Stimulated activated naive CD8-positive, alpha-beta T cell treated with anti-CD3 and anti-CD28 coated beads, Interleukin-15, amount 100 ng/mL, for 72 hours (primary cell): ENCODE data around the gene DVL1.

Experiments used
- ATAC-seq: fragments of 150-1000 bp; cut with Tn5 transposase; 2 replicates; pipeline ENCODE4 v1.10.0; 2021; ENCODE audit warnings: mild to moderate bottlenecking, moderate library complexity
- DNase-seq, 2 donors: peaks; one replicate each; pipeline ENCODE4 v3.0.0; 2021 to 2022
- H3K27ac Mint-ChIP-seq, 2 donors: one replicate each; pipeline ENCODE4 v1.8.0; 2022; ENCODE audit warnings: mild to moderate bottlenecking in 2 of 2, mixed read lengths in 2 of 2, moderate library complexity in 2 of 2
- H3K27me3 Mint-ChIP-seq: one replicate; pipeline ENCODE4 v1.8.0; 2022; ENCODE audit warnings: mixed read lengths
- H3K4me1 Mint-ChIP-seq: one replicate; pipeline ENCODE4 v1.8.0; 2022; ENCODE audit warnings: mild to moderate bottlenecking, mixed read lengths
- H3K4me3 Mint-ChIP-seq, 2 donors: one replicate each; pipeline ENCODE4 v1.8.0; 2022; ENCODE audit warnings: mild to moderate bottlenecking in 2 of 2, mixed read lengths in 2 of 2, moderate library complexity in 1 of 2
- H3K9me3 Mint-ChIP-seq, 2 donors: one replicate each; pipeline ENCODE4 v1.8.0; 2022; ENCODE audit warnings: mixed read lengths in 2 of 2

The DVL1 gene

DNA sequence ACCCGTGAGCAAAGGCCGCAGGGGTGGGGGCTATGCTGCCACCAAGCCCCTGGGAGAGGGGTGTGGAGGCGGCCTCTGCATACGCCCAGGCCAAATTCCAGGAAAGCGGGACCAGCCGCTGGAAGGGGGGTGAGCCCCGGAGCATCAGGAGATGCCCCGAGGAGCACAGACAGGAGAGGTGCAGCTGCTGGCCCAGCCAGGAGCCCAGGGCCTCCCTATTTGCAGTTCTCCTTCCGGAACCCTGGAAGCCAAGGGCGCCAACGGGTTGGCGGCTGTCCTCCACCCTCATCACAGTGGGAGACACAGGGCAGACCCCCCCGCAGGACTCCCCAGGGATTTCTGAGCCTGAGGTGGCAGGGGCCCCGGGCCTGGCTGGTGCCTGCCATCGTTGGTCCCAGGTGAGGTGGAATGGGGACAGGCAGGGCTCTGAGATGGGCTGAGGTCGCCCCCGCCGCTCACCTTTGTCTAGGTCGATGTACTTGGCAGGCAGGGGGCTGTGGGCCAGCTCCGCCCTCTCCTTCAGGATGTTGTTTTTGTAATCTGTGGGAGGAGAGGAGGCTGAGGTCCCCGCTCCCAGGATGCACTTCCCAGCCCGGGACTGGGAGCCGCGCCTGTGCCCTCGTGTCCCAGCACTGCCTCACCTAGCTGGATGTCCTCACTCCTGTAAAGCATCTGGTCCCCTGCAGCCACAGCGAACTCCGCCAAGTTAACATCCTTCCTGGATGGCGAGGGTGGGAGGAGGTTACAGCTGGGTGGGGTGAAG lies 4.4 kb upstream of the DVL1 start:
- Mint-ChIP-seq H3K4me3 (peak overlapping the region in 1 of 2 donors; percentile 31), H3K27ac (no peak overlapping the region), H3K27me3 (peaks cover 34% of the 10 kb centered on the region), H3K9me3 (no peaks in the 10 kb centered on the region), H3K4me1 (peaks cover 45% of the 10 kb centered on the region)
- DNase-seq (no peak), ATAC-seq (no peak)

DNA sequence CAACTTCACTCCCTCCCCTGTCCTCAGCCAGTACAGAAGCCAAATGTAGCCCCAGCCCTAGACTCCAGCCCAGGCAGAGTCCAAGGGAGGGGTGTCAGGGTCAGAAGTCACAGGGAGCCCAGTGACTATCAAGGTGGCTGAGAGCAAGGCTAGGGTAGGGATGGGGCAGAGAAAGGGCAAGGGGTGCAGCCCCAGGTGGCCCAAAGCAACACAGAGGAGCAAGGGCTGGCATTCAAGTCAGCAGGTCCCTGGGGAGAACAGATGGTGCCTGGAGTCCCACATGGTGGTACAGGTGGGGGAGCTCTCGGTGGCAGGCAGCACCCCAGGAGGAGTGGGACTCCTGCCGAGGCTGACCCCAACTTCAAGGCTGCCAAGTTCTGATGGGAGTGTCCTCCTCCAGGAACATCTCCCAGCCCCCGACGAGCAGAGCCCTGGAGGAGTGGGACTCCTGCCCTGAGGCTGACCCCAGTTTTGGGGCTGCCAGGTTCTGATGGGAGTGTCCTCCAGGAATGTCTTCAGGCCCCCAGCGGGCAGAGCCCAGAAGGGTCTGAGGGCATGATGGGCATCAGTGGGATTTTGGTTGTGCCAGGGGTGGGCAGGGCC lies 3.7 kb upstream of the DVL1 start:
- ATAC-seq (no peak), DNase-seq (no peak)
- peaks cover 34% of the 10 kb centered on the region for H3K27me3 Mint-ChIP-seq
- no peak overlapping the region for H3K27ac Mint-ChIP-seq
- no peak overlapping the region for H3K4me3 Mint-ChIP-seq
- no peaks in the 10 kb centered on the region for H3K9me3 Mint-ChIP-seq
- H3K4me1 Mint-ChIP-seq: peaks cover 43% of the 10 kb centered on the region

DNA sequence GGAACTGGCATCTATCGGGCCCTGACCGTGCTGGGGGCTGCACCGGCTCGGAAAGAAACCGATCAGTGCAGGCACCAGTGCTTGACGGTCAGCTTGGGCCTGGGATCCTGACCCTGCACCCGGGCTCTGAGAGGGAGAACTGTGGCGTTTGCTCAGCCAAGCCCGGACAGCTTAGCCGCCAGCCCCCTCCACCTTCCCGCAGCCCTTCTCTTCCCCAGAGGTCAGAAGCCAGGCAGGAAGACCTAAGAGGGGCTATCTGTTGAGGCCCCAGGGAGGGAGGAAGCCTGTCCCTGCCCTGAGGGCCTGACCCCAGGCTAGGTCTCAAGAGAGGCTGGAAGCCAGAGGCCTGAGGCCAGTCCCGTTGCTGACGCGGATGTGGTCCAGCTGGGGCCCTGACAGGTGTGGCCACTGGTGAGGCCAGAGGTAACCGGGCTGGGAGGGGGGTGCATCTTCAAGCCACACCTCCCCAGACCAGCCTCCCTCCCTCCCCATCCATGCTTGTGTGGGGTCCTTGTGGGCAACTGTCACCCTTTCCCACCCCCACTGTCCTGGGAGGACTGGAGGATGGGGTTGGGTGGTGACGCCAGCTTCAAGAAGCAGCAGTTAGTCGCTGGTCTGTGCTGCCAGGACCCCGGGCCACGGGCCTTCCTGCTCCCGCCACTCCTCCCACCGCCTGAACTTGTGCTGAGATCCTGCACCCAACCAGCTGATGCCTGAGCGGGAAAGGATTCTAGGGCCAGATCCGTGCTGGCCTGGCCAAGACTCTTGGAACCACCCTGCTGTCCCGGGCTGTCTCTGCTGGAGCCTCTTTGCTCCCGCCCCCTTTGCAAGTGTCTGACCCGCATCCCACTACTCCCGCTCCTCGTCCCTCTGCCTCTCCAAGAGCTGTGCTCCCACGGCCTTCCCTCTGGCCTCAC lies 2.6 kb upstream of the DVL1 start:
- Mint-ChIP-seq H3K9me3 (no peaks in the 10 kb centered on the region), H3K4me1 (peaks cover 45% of the 10 kb centered on the region), H3K4me3 (peak overlapping the region; percentile 42 to 56), H3K27ac (peak overlapping the region in 1 of 2 donors; percentile 12), H3K27me3 (peaks cover 34% of the 10 kb centered on the region)
- ATAC-seq (no peak), DNase-seq (no peak)

DNA sequence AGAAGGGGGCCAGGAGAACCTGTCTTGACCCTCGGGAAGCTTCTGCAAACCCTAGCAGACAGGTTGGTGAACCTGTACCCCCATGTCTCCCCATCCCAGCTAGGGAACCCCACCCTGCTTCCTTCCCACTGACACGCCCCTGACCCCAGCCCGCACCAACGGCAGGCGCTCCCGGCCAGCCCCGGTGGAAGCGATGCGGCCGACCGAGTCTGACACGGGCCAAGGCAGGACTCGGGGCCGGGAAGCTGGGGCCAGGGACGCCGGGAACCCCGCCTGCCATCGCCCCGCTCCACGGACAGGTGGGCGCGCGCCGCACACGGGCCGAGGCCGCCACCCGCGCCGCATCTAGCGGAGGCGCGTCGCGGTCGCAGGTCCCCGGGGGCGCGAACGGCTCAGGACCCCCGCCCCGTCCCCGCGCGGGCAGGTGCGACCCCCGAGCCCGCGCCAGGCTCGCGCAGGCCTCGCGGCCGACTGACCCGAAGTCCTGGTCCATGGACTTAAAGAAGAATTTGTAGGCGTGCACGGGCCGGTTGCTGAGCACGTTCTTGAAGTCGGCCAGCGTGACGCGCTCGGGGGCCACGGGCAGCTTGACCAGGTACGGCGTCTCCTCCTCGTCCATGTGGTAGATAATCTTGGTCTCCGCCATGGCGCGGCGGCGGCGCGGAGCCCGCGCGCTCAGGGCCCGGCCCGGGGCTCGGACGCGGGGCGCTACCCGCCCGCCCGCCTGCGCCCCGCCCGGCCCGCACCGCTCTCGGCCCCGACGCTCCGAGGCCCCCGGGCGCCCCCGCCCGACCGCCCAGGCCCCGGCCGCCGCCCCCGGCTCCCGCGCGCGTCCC lies 580 bp downstream of the DVL1 start:
- H3K27ac Mint-ChIP-seq: no peak overlapping the region
- peak; percentile 46 for ATAC-seq

DNA sequence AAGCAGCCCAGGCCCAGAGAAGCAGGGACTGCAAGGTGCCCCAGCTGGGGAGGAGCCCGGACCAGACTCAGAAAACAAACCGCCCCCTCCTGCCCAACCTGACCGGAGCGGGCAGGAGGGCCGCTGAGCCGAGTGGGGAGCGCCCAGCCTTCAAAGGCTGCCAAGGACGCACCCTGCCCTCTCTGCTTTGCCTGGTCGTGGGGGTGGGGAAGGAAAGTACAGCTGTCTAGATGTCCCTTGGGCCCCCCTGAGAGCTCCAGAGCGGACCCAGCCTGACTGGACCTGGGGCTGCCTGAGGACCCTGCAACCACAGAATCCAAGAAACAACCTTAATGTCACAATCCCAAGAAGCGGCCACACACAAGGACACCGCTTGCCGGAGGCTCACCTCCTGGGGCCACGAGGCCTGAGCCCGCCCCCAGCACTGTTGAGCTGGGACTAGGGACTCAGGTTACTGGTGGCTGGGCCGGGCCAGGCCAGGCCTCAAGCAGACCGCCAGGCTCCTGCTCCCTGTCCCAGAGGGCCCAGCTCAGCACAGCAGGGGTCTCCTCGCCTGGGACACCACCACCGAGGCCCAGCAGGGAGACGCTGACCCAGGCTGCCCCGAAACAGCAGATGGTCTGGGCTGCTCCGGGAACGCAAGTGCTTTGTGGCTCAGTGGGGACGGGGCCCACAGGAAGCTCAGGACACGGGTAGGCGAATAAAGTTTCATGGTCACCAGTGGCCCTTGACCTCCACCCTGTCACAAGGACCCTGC lies 1.4 kb downstream of the DVL1 start:
- ATAC-seq (no peak), DNase-seq (no peak)
- H3K4me1 Mint-ChIP-seq: peaks cover 59% of the 10 kb centered on the region
- peaks cover 11% of the 10 kb centered on the region for H3K27me3 Mint-ChIP-seq
- H3K27ac Mint-ChIP-seq: peak overlapping the region in 1 of 2 donors; percentile 12
- no peaks in the 10 kb centered on the region for H3K9me3 Mint-ChIP-seq
- peak overlapping the region; percentile 77 to 85 for H3K4me3 Mint-ChIP-seq

More for the DNA sequence above, 580 bp downstream of the DVL1 start:
- H3K4me3 Mint-ChIP-seq: peak overlapping the region; percentile 77 to 85
- peaks cover 19% of the 10 kb centered on the region for H3K27me3 Mint-ChIP-seq
- no peaks in the 10 kb centered on the region for H3K9me3 Mint-ChIP-seq
- DNase-seq: no peak
- H3K4me1 Mint-ChIP-seq: peaks cover 59% of the 10 kb centered on the region

DNA sequence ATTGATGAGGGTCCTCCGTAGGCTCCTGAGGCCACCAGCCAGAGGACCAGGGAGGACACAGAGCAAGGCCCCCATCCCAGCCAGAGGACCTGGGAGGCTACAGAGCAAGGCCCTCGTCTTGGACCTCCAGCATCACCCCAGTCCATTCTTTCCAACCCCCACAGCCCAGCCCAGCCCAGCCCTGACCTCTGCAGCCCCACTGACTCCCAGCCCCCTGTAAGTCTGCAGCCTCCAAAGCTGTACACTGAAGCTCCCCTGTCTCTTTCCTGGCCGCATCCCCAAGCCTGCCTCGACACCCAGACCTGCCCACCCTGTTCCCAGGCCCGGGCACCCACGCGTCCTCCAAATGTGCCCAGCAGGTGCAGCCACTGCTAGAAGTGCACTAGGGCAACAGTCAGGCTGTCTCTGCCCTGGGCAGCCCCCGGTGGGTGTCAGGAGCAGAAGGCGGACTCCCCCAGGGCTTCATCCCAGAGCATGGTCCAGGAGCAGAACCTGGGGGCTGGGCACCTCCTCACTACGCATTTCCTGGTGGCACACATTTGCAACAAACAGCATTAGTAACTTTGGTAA lies 2.1 kb downstream of the DVL1 start:
- H3K4me3 Mint-ChIP-seq: peak overlapping the region; percentile 77 to 85
- ATAC-seq (no peak), DNase-seq (no peak)
- H3K4me1 Mint-ChIP-seq: peaks cover 55% of the 10 kb centered on the region
- peaks cover 4% of the 10 kb centered on the region for H3K27me3 Mint-ChIP-seq
- no peaks in the 10 kb centered on the region for H3K9me3 Mint-ChIP-seq
- H3K27ac Mint-ChIP-seq: no peak overlapping the region

DNA sequence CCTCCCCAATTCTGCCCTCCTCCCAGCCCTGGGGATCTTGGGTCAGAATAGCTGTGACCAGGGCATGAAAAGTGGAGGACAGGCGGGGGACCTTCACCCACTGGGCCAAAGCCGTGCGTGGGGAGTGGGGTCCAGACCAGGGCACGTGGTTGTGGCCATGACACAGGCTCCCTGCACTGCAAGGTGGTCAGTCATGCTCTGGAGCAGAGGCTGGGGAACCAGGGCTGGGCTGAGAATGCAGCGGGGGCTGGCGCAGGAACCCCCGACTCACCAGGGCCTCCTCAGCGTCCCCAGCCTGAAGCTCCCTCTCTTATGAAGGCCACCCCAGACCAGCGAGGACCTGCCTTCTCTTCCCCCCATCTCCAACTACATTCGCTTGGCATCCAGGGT lies 2.7 kb downstream of the DVL1 start:
- DNase-seq: no peak
- no peaks in the 10 kb centered on the region for H3K27me3 Mint-ChIP-seq
- peaks cover 51% of the 10 kb centered on the region for H3K4me1 Mint-ChIP-seq
- ATAC-seq: no peak
- H3K9me3 Mint-ChIP-seq: peaks cover 0 to under 1% of the 10 kb centered on the region in 2 donors
- H3K27ac Mint-ChIP-seq: no peak overlapping the region
- peak overlapping the region; percentile 27 to 77 for H3K4me3 Mint-ChIP-seq

DNA sequence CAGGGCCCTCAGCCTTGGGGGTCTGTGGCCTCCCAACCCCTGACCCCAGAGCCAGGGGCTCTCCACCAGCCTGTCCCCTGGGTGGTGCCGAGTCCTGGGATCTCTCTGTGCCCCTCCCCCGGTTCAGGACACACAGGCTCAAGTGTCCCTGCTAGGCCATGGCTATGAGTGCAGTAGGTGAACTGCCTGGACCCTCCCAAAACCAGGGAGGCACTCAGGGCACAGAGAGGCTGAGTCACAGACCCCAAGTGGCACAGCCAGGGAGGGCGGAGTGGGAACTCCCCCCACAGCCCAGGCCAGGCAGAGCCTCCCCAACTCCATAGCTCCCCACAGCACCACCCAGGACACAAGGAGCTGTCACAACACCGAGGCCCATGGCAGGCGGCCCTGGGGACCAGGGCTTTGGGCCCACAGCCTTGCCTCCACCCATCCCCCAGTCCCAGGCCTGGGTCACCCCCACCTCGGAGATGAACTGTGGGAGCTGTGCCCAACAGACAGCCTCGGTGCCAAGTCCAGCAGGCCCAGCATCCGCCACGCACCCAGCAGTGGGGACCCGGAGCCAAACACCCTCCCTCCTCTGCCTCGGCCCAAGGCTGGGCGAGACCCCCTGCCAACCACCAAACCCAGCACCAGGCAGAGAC lies 3.2 kb downstream of the DVL1 start:
- Mint-ChIP-seq H3K27ac (no peak overlapping the region), H3K4me3 (no peak overlapping the region), H3K4me1 (peaks cover 51% of the 10 kb centered on the region), H3K9me3 (peaks cover 0 to 5% of the 10 kb centered on the region in 2 donors), H3K27me3 (no peaks in the 10 kb centered on the region)
- ATAC-seq (no peak), DNase-seq (no peak)

DNA sequence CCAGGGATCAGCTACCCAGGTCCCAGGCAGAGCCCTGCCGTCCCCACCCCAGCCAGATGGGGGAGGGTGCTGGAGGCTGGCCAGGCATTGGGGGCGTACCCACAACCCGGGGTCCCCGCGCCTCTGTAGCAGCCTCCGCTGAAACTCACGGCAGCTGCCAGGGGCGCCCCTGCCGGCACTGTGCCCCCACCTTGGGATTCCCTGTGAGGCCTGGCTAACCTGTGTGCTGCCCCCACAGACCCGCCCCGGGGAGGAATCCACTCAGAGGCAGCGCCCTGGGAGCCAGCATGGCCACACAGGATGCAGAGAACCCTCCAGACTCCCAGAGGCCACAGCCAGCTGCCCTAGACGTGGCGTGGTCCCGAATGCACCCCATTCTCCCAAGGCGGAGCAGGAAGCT lies 3.8 kb downstream of the DVL1 start:
- ATAC-seq: no peak
- no peak for DNase-seq
- Mint-ChIP-seq H3K4me1 (peaks cover 51% of the 10 kb centered on the region), H3K27me3 (no peaks in the 10 kb centered on the region), H3K27ac (no peak overlapping the region), H3K4me3 (no peak overlapping the region), H3K9me3 (peaks cover 0 to 7% of the 10 kb centered on the region in 2 donors)

DNA sequence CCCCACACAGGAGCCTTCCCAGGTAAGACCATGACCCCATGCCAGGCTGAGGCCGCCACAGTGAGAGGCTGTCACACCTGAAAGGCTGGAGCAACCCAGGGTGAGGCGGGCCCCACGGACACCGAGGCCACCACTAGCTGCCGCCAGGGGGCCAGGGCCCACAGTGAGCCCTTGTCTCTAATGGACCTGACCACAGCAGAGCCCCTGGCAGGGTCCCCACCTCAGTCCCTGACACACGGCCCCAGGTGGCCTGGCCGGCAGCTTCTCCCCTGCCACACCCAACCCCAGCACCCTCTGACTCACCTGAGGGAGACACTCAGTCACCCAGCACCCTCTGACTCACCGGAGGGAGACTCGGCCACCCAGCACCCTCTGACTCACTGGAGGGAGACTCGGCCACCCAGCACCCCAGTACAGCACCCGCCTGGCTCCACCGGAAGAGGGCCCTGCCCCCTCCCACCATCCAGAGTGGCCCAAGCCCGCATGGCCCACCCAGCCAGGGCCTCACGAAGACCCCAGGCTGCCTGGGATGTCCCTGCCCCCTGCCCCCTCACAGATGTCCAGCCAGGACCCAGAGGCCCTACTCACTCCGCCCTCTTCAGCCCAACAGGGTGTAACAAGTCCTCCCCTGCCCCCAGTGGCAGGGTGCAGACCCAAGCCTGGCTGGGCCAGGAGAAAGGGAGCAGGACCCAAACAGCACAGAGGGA lies 4.4 kb downstream of the DVL1 start:
- Mint-ChIP-seq H3K4me1 (peaks cover 51% of the 10 kb centered on the region), H3K4me3 (no peak overlapping the region), H3K27ac (peak overlapping the region in 1 of 2 donors; percentile 27), H3K27me3 (no peaks in the 10 kb centered on the region), H3K9me3 (peaks cover 0 to 7% of the 10 kb centered on the region in 2 donors)
- ATAC-seq (peak; percentile 34), DNase-seq (no peak)

DNA sequence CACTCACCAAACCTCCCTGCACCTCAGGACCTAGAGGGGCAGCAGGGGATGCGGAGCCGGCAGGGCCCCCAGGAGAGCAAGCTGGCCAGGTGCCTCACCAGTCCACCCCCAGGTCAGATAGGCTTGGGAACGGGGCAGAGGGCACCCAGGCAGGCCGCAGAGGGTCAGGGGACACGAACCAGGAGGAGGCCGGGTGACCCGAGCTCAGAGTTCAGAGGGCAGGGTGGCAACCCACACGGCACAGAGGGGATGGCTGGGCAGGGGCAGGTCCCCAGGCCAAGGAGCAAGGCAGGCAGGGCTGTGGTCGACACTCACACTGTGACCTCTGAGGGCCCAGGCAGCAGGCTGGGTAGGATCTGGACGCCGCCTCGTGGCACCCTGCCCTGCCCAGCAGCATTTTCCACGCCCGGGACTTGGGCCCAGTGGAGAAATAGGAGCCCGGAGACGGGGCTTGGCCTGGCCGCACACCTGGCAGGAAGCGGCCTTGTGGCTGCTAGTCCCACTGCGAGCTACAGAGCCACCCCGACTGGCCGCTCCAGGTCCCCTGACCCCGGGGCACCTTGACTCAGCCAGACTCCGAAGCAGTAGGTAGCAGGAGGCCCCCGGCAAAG lies 5.3 kb downstream of the DVL1 start:
- Mint-ChIP-seq H3K9me3 (peaks cover 0 to 7% of the 10 kb centered on the region in 2 donors), H3K27ac (peak overlapping the region in 1 of 2 donors; percentile 12), H3K27me3 (no peaks in the 10 kb centered on the region), H3K4me1 (peaks cover 51% of the 10 kb centered on the region), H3K4me3 (no peak overlapping the region)
- no peak for DNase-seq
- no peak for ATAC-seq

DNA sequence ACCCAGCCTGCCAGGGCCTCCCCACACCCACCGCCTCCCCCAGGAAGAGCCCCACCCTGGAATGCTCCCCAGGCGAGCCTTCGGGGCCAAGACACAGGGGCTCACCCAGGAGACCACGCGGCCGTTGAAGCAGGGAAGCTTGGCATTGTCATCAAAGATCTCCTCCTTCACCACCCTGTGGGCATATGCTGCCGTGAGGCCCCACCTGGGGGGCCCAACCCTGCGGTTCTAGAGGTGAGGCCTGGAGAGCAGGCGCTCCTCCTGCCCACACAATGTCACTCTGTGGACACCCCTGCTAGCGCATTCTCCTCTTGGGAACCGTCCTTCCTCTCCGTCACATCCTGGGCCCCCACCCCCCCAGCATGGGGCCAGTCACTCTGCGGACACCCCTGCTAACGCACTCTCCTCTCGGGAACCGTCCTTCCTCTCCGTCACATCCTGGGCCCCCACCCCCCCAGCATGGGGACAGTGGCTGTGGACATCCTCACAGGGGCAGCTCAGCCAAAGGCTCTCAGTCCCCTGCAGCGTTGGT lies 6.6 kb downstream of the DVL1 start:
- Mint-ChIP-seq H3K27ac (no peak overlapping the region), H3K9me3 (peaks cover 0 to 7% of the 10 kb centered on the region in 2 donors)

More for the DNA sequence above, 6.6 kb downstream of the DVL1 start:
- ATAC-seq (no peak), DNase-seq (no peak)
- H3K27me3 Mint-ChIP-seq: no peaks in the 10 kb centered on the region
- peaks cover 44% of the 10 kb centered on the region for H3K4me1 Mint-ChIP-seq
- H3K4me3 Mint-ChIP-seq: no peak overlapping the region
